ENCODE data around the gene NACC2. TPM values are rescaled to one million over a fixed set of nuclear protein-coding genes. Genes with fewer than 3 reads are reported as not detected.

Gene NACC2
- total and polyA plus RNA-seq, 2 of the 8 experiments (the other 6 are each of a cell fraction or from before 2014, with no cell fraction given) = 8.3 to 14.0 TPM

- H3K9me3 ChIP-seq (ENCODE audit: insufficient read depth in 2 of 2, low read depth in 1 of 2, low read length in 1 of 2) = no peaks in the 10 kb centered on the region
- no peak overlapping the region for H2BK15ac ChIP-seq (ENCODE audit: low read length)
- no peak overlapping the region for H3K27ac ChIP-seq (ENCODE audit: low read depth, low read length)
- no peaks in the 10 kb centered on the region for H3K36me3 ChIP-seq (ENCODE audit: control insufficient read depth in 2 of 4, insufficient read depth in 4 of 4, low read length in 3 of 4)
- H3K4me3 ChIP-seq (ENCODE audit: extremely low read depth in 1 of 4, insufficient read depth in 2 of 4, low read depth in 3 of 4, low read length in 4 of 4) = no peak overlapping the region
- peaks cover 1% of the 10 kb centered on the region; the same call in 1 of the 2 replicates for H3K23me2 ChIP-seq (ENCODE audit: low read depth, low read length)
- H2BK20ac ChIP-seq (ENCODE audit: low read length) = no peak overlapping the region
- H4K8ac ChIP-seq (ENCODE audit: extremely low read depth, insufficient read depth, low read length) = no peak overlapping the region
- H4K5ac ChIP-seq (ENCODE audit: insufficient read length, low read depth, low read length) = no peak overlapping the region
- H2AK5ac ChIP-seq (ENCODE audit: low read depth, low read length) = no peak overlapping the region
- H2BK5ac ChIP-seq (ENCODE audit: low read depth, low read length) = no peak overlapping the region
- FAIRE-seq = peak; percentile 36
- TF ChIP-seq EGR1 (IDR thresholded peaks at IDR 0.05; ENCODE audit: borderline replicate concordance, low read depth, low read length) (no peak), ATF2 (IDR thresholded peaks at IDR 0.05; ENCODE audit: low read length) (no peak)
- 0 out of 2 replicates have a peak, but pooled peaks cover 2% of the 10 kb centered on the region for H3K79me1 ChIP-seq (ENCODE audit: low read depth, low read length)
- H3K27me3 ChIP-seq (replicated peaks in 1 of 4; ENCODE audit: control insufficient read depth in 3 of 4, extremely low read depth in 1 of 4, insufficient read depth in 3 of 4, low read length in 3 of 4) = no peaks in the 10 kb centered on the region
- H3K4me1 ChIP-seq (replicated peaks in 1 of 4; ENCODE audit: control insufficient read depth in 3 of 4, insufficient read depth in 4 of 4, low read length in 3 of 4) = no peaks in the 10 kb centered on the region
- H3K4ac ChIP-seq (replicated peaks; ENCODE audit: insufficient read length, low read depth, low read length) = no peak overlapping the region
- no peak overlapping the region for H3K56ac ChIP-seq (replicated peaks; ENCODE audit: insufficient read length, low read depth, low read length)
- H3K4me2 ChIP-seq (ENCODE audit: insufficient read depth in 1 of 2, low read depth in 2 of 2, low read length in 2 of 2) = no peak overlapping the region
- POLR2A ChIA-PET (ENCODE audit: partially characterized antibody) = no interaction called here
- 80% methylated on average over 6 of the region's 6 CpGs; no CpG with 5 or more reads in 1 of the 2 experiments for WGBS, 2 experiments (ENCODE audit: extremely low coverage in 1 of 2, insufficient coverage in 1 of 2, insufficient read length in 1 of 2, insufficient replicate concordance in 2 of 2, low coverage in 1 of 2, low lambda C conversion rate in 2 of 2, missing lambda C conversion rate in 1 of 2)
- no peak overlapping the region for H3K23ac ChIP-seq (ENCODE audit: insufficient read length)
- no peak overlapping the region for H4K91ac ChIP-seq (replicated peaks; ENCODE audit: insufficient read length, low read length)
- no peak overlapping the region for H3K14ac ChIP-seq (ENCODE audit: insufficient read length)
- H3K9ac ChIP-seq (replicated peaks in 1 of 4; ENCODE audit: extremely low read depth in 1 of 4, low read depth in 3 of 4, low read length in 3 of 4) = no peak overlapping the region
- H3K18ac ChIP-seq (ENCODE audit: extremely low read depth, low read length) = no peak overlapping the region
- H2BK12ac ChIP-seq (ENCODE audit: low read depth, low read length) = no peak overlapping the region
- no peaks in the 10 kb centered on the region for H4K20me1 ChIP-seq (replicated peaks in 1 of 2; ENCODE audit: control insufficient read depth in 1 of 2, insufficient read depth in 2 of 2, low read length in 2 of 2)
- no peak for DNase-seq (ENCODE audit: low read depth in 1 of 2, low spot score in 2 of 2)
- no peak overlapping the region for H2BK120ac ChIP-seq (replicated peaks; ENCODE audit: low read depth, low read length)
- H3K79me2 ChIP-seq (ENCODE audit: control insufficient read depth in 1 of 2, insufficient read depth in 2 of 2, low read length in 2 of 2) = peaks cover 0 to 4% of the 10 kb centered on the region in 2 experiments; a peak in 2 of 4 replicates
- no peak overlapping the region for H2AFZ ChIP-seq (ENCODE audit: low read length)
- CTCF ChIA-PET (ENCODE audit: partially characterized antibody) = interaction anchor here (0.8 kb wide), 1 partner anchor 110 kb away, joined by 3 read pairs; no protein-coding TSS in a partner anchor
Observed at GRCh38 chr9:136036050-136036449, 59.0 kb downstream of the NACC2 start.
